ENCODE results near the gene PPP3CA.

Gene PPP3CA

GRCh38 chr4:101286663-101287062 lies 60.7 kb downstream of the PPP3CA start:
- no peak for ATAC-seq

- no peak for ATAC-seq
These were observed 61.3 kb downstream of the PPP3CA start for GRCh38 chr4:101285985-101286384.

GRCh38 chr4:101284546-101284945 lies 62.8 kb downstream of the PPP3CA start:
- no peak for ATAC-seq

- ATAC-seq, result no peak
These were observed 63.9 kb downstream of the PPP3CA start for GRCh38 chr4:101283434-101283833.

- peak in 1 of 2 donors; percentile 68 for ATAC-seq
These were observed 65.1 kb downstream of the PPP3CA start for GRCh38 chr4:101282076-101282844.

GRCh38 chr4:101280866-101281600 lies 66.3 kb downstream of the PPP3CA start:
- no peak for ATAC-seq

- ATAC-seq, result peak; percentile 53 to 64
These were observed 67.9 kb downstream of the PPP3CA start for GRCh38 chr4:101279377-101279871.

- ATAC-seq, result no peak
These were observed 69.7 kb downstream of the PPP3CA start for GRCh38 chr4:101277671-101278070.

GRCh38 chr4:101276661-101277060 lies 70.7 kb downstream of the PPP3CA start:
- no peak for ATAC-seq

- ATAC-seq, result no peak
These were observed 72.2 kb downstream of the PPP3CA start for GRCh38 chr4:101274888-101275752.

GRCh38 chr4:101271516-101271915 lies 75.8 kb downstream of the PPP3CA start:
- no peak for ATAC-seq

- no peak for ATAC-seq
These were observed 77.6 kb downstream of the PPP3CA start for GRCh38 chr4:101269682-101270081.

GRCh38 chr4:101265816-101266172 lies 81.5 kb downstream of the PPP3CA start:
- no peak for ATAC-seq

GRCh38 chr4:101264993-101265815 lies 82.1 kb downstream of the PPP3CA start:
- no peak for ATAC-seq

- ATAC-seq, result no peak
These were observed 82.8 kb downstream of the PPP3CA start for GRCh38 chr4:101264512-101264911.

GRCh38 chr4:101262683-101263082 lies 84.6 kb downstream of the PPP3CA start:
- no peak for ATAC-seq

- ATAC-seq, result peak; percentile 38
These were observed 87.5 kb downstream of the PPP3CA start for GRCh38 chr4:101259876-101260275.

GRCh38 chr4:101258883-101259282 lies 88.4 kb downstream of the PPP3CA start:
- ATAC-seq, result no peak

GRCh38 chr4:101256222-101256621 lies 91.1 kb downstream of the PPP3CA start:
- ATAC-seq, result no peak

- ATAC-seq, result no peak
These were observed 92.5 kb downstream of the PPP3CA start for GRCh38 chr4:101254776-101255175.

- no peak for ATAC-seq
These were observed 94.2 kb downstream of the PPP3CA start for GRCh38 chr4:101253121-101253520.

- ATAC-seq, result peak in 1 of 2 donors; percentile 25
These were observed 94.6 kb downstream of the PPP3CA start for GRCh38 chr4:101252721-101253120.

Measured in activated CD4-positive, CD25-positive, alpha-beta regulatory T cell treated with anti-CD3 and anti-CD28 coated beads, Interleukin-2, amount 50 U/mL, for 24 hours (primary cell).